SHP77 (cell line): ENCODE data around the gene ZDHHC15.
"Not testable (repeated sequence)": the region's sequence is repeated elsewhere in the genome, so short reads cannot be mapped to it uniquely, and the experiment has no call there.

Experiments used
- DNase-seq, 2 experiments: peaks; one replicate each; lab custom pipeline; 2025; lab: John Stamatoyannopoulos, UW

ZDHHC15 gene, protein sequence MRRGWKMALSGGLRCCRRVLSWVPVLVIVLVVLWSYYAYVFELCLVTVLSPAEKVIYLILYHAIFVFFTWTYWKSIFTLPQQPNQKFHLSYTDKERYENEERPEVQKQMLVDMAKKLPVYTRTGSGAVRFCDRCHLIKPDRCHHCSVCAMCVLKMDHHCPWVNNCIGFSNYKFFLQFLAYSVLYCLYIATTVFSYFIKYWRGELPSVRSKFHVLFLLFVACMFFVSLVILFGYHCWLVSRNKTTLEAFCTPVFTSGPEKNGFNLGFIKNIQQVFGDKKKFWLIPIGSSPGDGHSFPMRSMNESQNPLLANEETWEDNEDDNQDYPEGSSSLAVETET

GRCh38 chrX:75522565-75523431 lies at the start of gene ZDHHC15:
TSS of gene ZDHHC15 (minus strand) at chrX:75523037. CDS start at chrX:75523024, 13 bp downstream.
- DNase-seq: peak; percentile 21 to 43

GRCh38 chrX:75560544-75560943 lies 37.7 kb upstream of the ZDHHC15 start:
- not testable (repeated sequence) for DNase-seq

DNA sequence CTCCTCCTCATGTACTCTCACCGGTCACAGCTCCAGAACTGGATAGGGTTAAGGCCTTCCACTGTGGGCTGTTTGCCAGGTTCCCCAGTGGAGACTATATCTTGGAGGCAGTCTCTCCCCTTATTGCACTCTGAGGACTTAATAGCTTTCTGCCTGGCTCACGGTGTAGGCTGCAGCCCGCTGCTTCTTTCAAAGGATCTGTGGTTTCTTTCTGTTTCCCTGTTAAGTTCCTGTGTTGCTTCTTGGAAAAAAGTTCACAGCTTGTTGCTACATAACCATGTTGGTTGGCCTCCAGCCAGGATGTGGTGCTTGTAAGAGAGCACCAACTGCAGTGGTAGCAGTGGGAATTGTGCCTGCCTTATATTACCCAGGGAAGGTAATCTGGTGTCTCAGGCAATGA lies 24.9 kb upstream of the ZDHHC15 start:
- DNase-seq: no peak

GRCh38 chrX:75546724-75547511 lies 24.1 kb upstream of the ZDHHC15 start:
- no peak for DNase-seq

DNA sequence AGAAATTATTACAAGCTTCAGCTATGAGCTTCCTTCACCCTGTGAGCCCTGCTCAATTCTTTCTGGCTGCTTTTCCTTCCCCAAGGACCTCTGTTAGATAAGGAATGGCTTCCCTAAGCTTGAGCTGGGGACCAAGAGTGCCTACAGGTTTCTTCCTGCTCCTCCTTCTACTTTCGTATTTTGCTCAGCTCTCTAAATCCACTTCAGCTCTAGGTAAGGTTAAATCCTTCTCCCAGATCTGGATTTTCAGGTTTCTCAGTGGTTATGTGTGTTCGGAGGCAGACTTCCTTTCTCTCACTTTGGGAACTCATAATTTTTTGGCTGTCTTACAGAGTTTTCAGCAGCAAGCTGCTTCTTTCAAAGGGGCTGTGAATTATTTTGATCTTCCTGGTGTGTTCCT lies 21.9 kb upstream of the ZDHHC15 start:
- DNase-seq: no peak

- DNase-seq: no peak
Observed at GRCh38 chrX:75483933-75484332, 38.9 kb downstream of the ZDHHC15 start.

DNA sequence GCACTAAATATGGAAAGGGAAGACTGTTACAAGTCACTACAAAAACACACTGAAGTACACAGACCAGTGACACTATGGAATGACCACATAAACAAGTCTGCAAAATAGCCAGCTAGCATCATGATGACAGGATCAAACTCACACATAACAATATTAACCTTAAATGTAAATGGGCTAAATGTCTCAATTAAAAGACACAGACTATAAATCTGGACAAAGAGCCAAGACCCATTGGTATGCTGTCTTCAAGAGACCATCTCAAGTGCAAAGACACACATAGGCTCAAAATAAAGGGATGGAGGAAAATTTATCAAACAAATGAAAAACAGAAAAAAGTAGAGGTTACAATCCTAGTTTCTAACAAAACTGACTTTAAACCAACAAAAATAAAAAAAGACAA lies 61.1 kb downstream of the ZDHHC15 start:
- DNase-seq: not testable (repeated sequence)

GRCh38 chrX:75421688-75422230 lies 101.1 kb downstream of the ZDHHC15 start:
- DNase-seq: no peak

- DNase-seq: not testable (repeated sequence)
Observed at GRCh38 chrX:75407153-75407552, 115.7 kb downstream of the ZDHHC15 start.

GRCh38 chrX:75390470-75390869 lies 132.4 kb downstream of the ZDHHC15 start:
- no peak for DNase-seq

DNA sequence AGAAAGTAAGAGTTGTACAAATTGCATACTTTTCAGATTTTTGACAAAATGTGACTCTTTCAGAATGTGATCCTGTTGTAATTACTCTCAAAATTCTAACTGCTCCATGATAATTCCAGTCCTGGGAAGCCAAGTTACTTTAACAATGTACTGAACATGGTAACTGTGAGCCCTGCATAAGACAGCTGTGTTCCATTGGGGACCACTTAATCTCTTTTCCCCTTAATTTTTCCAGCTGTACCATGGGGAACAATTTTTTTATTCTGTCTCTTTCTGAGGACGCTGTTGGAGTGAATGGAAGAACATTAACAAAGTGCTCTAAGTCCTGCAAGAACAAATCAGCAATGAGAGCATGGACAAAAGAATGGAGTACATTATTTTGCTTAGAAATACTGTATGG lies 153.1 kb downstream of the ZDHHC15 start:
- DNase-seq: no peak

DNA sequence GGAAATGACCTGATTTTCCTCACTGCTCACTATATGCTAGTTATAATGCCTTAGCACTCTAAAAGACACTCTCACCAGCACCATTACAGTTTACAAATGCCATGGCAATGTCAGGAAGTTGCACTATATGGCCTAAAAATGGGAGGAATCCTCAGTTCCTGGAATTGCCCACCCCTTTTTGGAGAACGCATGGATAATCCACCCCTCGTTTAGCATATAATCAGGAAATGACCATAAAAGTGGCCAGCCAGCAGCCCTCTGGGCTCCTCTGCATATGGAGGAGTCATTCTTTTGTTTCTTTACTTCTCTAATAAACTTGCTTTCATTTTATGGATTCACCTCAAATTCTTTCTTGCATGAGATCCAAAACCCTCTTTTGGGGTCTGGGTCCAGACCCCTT lies 156.0 kb downstream of the ZDHHC15 start:
- no peak for DNase-seq

DNA sequence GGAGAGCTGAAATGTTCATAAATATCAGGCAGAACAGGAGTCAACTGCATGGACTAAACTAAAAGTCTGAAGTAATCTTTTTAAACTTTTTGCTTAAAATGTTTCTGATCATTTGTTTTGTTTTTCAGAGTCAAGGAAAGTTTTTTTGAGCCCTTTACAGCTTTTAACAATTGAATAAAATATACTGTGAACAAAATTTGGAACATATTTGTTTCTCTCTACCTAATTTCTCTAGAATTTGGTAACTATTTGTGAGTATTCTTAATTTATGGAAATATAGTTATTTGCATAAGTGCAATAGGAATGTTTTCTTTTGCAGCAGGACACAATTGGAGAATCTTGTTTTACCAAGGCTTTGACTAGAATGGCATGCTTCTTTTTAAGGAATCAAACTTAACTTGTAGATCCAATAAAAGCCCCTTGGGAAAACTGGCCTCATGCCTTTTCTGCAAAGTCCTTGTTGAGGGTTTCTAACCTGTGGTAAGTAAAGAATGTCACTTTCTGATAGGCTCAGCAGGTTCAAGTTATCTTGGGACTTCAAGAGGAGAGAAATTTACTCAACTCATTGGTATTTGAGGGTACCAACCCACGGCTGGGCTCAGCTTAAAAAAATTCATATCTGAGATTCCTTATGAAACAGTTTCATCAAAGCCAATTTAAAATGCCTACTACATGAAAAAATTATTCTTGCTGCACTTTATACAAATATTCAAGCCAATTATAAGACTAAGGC lies 157.4 kb downstream of the ZDHHC15 start:
- no peak for DNase-seq

- no peak for DNase-seq
Observed at GRCh38 chrX:75361788-75362187, 161.0 kb downstream of the ZDHHC15 start.

- not testable (repeated sequence) for DNase-seq
Observed at GRCh38 chrX:75348601-75349000, 174.2 kb downstream of the ZDHHC15 start.

GRCh38 chrX:75337525-75337924 lies 185.3 kb downstream of the ZDHHC15 start:
- DNase-seq: no peak

- no peak for DNase-seq
Observed at GRCh38 chrX:75335127-75335458, 187.7 kb downstream of the ZDHHC15 start.

GRCh38 chrX:75334407-75335126 lies 188.3 kb downstream of the ZDHHC15 start:
- not testable (repeated sequence) for DNase-seq

DNA sequence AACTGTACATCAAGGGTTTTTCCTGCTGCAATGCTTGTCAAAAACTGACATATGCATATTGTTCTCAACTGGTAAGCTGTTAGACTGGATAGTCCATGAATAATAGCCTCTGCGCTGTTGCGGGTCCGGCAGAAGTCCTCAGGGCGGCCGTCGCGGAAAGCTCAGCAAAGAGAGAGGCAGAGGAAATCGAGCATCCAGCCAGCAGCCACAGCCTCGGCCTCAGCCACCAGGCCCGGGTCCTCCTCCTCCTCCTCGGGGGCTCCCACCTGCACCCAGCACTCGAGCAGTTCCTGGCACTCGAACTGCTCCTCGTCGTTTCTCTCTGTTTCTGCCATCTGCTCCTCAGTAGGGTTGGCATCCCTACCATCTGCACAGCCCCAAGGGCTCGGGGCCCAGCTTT lies 195.2 kb downstream of the ZDHHC15 start:
- DNase-seq: no peak
